Measurements from ENCODE around the gene PNMA1. TPM values are rescaled to one million over a fixed set of nuclear protein-coding genes. Genes with fewer than 3 reads are reported as not detected.
A peak's percentile ranks its signal among the peaks of the same experiment; 100 is the strongest.

Gene PNMA1
- total and polyA plus RNA-seq, 2 of the 13 experiments (the other 11 are each of a cell fraction or from before 2014, with no cell fraction given): 7.0 to 8.3 TPM

DNA sequence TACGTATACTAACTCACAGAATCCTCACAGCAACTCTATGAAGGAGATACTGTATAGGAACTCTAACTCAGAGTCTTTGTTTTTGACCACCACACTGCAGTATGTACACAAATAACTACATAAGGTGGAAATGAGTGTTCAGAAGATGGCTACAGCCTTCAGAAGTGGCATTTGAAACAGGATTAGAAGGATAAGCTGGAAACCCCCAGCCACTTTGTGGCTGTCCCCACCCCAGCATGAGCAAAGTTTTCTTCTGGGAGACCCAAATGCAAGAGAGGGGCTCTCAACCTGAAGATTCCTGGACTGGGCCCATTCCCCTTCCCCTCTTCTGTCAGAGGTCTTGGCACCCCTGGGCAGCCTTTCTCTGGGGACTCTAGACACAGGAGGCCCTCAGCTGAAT lies 43.2 kb upstream of the PNMA1 start:
- peak overlapping the region; percentile 91 for H3K4me2 ChIP-seq (ENCODE audit: low read depth, low read length)
- ATAC-seq (no peak), FAIRE-seq (no peak), DNase-seq (ENCODE audit: low spot score) (no peak)
- peak overlapping the region; percentile 74; the same call in 1 of the 2 replicates for H3K9ac ChIP-seq (ENCODE audit: insufficient read depth, low read depth, low read length)
- no peak overlapping the region for H3K27ac ChIP-seq (ENCODE audit: extremely low read length, insufficient read depth, low read length)
- H3K4me1 ChIP-seq (ENCODE audit: insufficient read depth, low read length): peaks cover 86% of the 10 kb centered on the region
- ChIA-PET CTCF (ENCODE audit: low intra/inter-chr PET ratio, low total read pairs) (interaction anchor here (1.8 kb wide), 1 partner anchor 29 kb away, joined by 8 read pairs; no protein-coding TSS in a partner anchor), POLR2A (interaction anchor here (1.7 to 5.0 kb wide), 5 partner anchors 12 to 94 kb away, joined by 4 to 115 read pairs (median 9); partner anchors contain the start of genes PNMA1 and PTGR2)
- 0 out of 4 replicates have a peak, but pooled peaks of 1 of the 2 experiments have one; percentile 7 for TF ChIP-seq POLR2A (IDR thresholded peaks at IDR 0.05; ENCODE audit: insufficient read depth in 1 of 2, low read depth in 2 of 2, low read length in 2 of 2)
- TF ChIP-seq GTF3A (CRISPR knock-in tag; conservative IDR thresholded peaks at IDR 0.05): no peak
- no peak for TF ChIP-seq MEIS2 (CRISPR knock-in tag; IDR thresholded peaks at IDR 0.05)
- no peaks in the 10 kb centered on the region; a peak in 1 of 5 replicates for H3K36me3 ChIP-seq (replicated peaks in 1 of 2; ENCODE audit: control insufficient read depth in 1 of 2, insufficient read depth in 2 of 2, low read length in 2 of 2)
- H2AFZ ChIP-seq (ENCODE audit: low read length): no peak overlapping the region
- no peaks in the 10 kb centered on the region for H3K9me3 ChIP-seq (ENCODE audit: low read length)
- in situ Hi-C loops (cut with HindIII; ENCODE audit: extremely low pct_ligation_motif_present, low pct_unique_long_range_greater_than_20kb) (loop anchor here (10.0 kb wide), 1 partner anchor 67 kb away; no protein-coding TSS in a partner anchor), intact Hi-C loops (cut with micrococcal nuclease; ENCODE audit: unreplicated experiment) (no loop called here)
- 95% methylated on average over 1 of the region's 1 CpG for WGBS (ENCODE audit: low lambda C conversion rate)
- no TSS peak for BruUV-seq (replicated peaks)
- H3K4me3 ChIP-seq (replicated peaks in 1 of 3; ENCODE audit: insufficient read depth in 1 of 3, low read depth in 2 of 3, low read length in 3 of 3): peak overlapping the region in 2 of 3 experiments; percentile 19 to 79; a peak in 3 of 6 replicates
- H3K27me3 ChIP-seq (ENCODE audit: control insufficient read depth in 1 of 2, insufficient read depth in 2 of 2, low read length in 2 of 2): no peaks in the 10 kb centered on the region
- peaks cover 32% of the 10 kb centered on the region for H4K20me1 ChIP-seq (ENCODE audit: insufficient read depth, low read length)
- H3K79me2 ChIP-seq (ENCODE audit: insufficient read depth, low read length): peaks cover 86% of the 10 kb centered on the region

DNA sequence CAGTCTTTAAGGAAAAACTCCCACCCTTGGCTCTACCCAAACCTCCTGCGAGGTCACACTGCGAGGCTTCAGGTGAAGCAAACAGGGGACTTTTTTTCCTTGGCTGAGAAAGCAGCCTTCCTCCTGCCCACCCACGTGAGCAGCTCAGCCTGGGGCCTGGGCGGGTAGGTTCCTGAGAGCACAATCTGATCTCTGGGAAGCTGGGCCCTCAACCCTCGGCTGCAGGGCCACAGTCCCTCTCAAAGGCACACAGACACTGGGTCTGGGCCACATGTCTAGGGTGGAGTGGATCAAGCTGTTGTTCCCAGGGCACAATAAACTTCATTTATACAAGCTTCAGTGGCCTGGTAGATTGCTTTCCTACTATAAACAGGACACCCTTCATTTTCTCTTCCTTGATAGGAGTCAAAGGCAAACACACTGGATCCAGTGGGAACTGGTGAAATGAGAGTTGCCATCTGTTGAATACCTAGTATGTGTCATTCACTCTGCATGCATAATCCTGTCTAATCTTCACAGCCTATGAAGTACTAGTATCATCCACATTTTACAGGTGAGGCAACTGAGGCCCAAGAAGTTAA lies 41.3 kb upstream of the PNMA1 start:
- no peak for ATAC-seq
- in situ Hi-C loops (cut with HindIII; ENCODE audit: extremely low pct_ligation_motif_present, low pct_unique_long_range_greater_than_20kb): loop anchor here (10.0 kb wide), 1 partner anchor 69 kb away; no protein-coding TSS in a partner anchor
- peaks cover 49% of the 10 kb centered on the region for H4K20me1 ChIP-seq (ENCODE audit: insufficient read depth, low read length)
- DNase-seq (ENCODE audit: low spot score): no peak
- H3K4me2 ChIP-seq (ENCODE audit: low read depth, low read length): peak overlapping the region; percentile 94
- 29% methylated on average over 2 of the region's 5 CpGs for WGBS (ENCODE audit: low lambda C conversion rate)
- H3K4me3 ChIP-seq (replicated peaks in 1 of 3; ENCODE audit: insufficient read depth in 1 of 3, low read depth in 2 of 3, low read length in 3 of 3): peak overlapping the region in 1 of 3 experiments; percentile 65; a peak in 1 of 6 replicates
- no TSS peak for BruUV-seq (replicated peaks)
- H3K4me1 ChIP-seq (ENCODE audit: insufficient read depth, low read length): peaks cover 86% of the 10 kb centered on the region
- FAIRE-seq: peak; percentile 15
- H3K27ac ChIP-seq (ENCODE audit: extremely low read length, insufficient read depth, low read length): peak overlapping the region; percentile 84
- H3K36me3 ChIP-seq (replicated peaks in 1 of 2; ENCODE audit: control insufficient read depth in 1 of 2, insufficient read depth in 2 of 2, low read length in 2 of 2): no peaks in the 10 kb centered on the region; a peak in 3 of 5 replicates
- CTCF ChIA-PET (ENCODE audit: low intra/inter-chr PET ratio, low total read pairs): no interaction called here
- POLR2A ChIA-PET: interaction anchor here (1.2 to 4.0 kb wide), 6 partner anchors 15 to 89 kb away, joined by 3 to 59 read pairs (median 14); no protein-coding TSS in a partner anchor
- peak overlapping the region; percentile 54 for H3K9ac ChIP-seq (ENCODE audit: insufficient read depth, low read depth, low read length)
- no peaks in the 10 kb centered on the region for H3K27me3 ChIP-seq (ENCODE audit: control insufficient read depth in 1 of 2, insufficient read depth in 2 of 2, low read length in 2 of 2)
- intact Hi-C loops (cut with micrococcal nuclease; ENCODE audit: unreplicated experiment): no loop called here
- no peaks in the 10 kb centered on the region for H3K9me3 ChIP-seq (ENCODE audit: low read length)
- no peak overlapping the region for H2AFZ ChIP-seq (ENCODE audit: low read length)
- peaks cover 86% of the 10 kb centered on the region for H3K79me2 ChIP-seq (ENCODE audit: insufficient read depth, low read length)
- TF ChIP-seq ZFY (CRISPR knock-in tag; IDR thresholded peaks at IDR 0.05): 0 out of 2 replicates have a peak, but pooled peaks have one; percentile 2
- 0 out of 2 replicates have a peak, but pooled peaks have one; percentile 27 for TF ChIP-seq ZSCAN21 (CRISPR knock-in tag; IDR thresholded peaks at IDR 0.05; ENCODE audit: borderline replicate concordance)
- TF ChIP-seq ZFP41 (CRISPR knock-in tag; IDR thresholded peaks at IDR 0.05; ENCODE audit: borderline replicate concordance): no peak
- TF ChIP-seq, protein P1, sequence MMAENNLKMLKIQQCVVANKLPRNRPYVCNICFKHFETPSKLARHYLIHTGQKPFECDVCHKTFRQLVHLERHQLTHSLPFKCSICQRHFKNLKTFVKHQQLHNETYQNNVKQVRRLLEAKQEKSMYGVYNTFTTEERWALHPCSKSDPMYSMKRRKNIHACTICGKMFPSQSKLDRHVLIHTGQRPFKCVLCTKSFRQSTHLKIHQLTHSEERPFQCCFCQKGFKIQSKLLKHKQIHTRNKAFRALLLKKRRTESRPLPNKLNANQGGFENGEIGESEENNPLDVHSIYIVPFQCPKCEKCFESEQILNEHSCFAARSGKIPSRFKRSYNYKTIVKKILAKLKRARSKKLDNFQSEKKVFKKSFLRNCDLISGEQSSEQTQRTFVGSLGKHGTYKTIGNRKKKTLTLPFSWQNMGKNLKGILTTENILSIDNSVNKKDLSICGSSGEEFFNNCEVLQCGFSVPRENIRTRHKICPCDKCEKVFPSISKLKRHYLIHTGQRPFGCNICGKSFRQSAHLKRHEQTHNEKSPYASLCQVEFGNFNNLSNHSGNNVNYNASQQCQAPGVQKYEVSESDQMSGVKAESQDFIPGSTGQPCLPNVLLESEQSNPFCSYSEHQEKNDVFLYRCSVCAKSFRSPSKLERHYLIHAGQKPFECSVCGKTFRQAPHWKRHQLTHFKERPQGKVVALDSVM (CRISPR knock-in tag; IDR thresholded peaks at IDR 0.05): no peak
- TF ChIP-seq, protein P2, sequence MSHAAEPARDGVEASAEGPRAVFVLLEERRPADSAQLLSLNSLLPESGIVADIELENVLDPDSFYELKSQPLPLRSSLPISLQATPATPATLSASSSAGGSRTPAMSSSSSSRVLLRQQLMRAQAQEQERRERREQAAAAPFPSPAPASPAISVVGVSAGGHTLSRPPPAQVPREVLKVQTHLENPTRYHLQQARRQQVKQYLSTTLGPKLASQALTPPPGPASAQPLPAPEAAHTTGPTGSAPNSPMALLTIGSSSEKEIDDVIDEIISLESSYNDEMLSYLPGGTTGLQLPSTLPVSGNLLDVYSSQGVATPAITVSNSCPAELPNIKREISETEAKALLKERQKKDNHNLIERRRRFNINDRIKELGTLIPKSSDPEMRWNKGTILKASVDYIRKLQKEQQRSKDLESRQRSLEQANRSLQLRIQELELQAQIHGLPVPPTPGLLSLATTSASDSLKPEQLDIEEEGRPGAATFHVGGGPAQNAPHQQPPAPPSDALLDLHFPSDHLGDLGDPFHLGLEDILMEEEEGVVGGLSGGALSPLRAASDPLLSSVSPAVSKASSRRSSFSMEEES (CRISPR knock-in tag; IDR thresholded peaks at IDR 0.05): 0 out of 2 replicates have a peak, but pooled peaks have one; percentile 1
- TF ChIP-seq, protein P3, sequence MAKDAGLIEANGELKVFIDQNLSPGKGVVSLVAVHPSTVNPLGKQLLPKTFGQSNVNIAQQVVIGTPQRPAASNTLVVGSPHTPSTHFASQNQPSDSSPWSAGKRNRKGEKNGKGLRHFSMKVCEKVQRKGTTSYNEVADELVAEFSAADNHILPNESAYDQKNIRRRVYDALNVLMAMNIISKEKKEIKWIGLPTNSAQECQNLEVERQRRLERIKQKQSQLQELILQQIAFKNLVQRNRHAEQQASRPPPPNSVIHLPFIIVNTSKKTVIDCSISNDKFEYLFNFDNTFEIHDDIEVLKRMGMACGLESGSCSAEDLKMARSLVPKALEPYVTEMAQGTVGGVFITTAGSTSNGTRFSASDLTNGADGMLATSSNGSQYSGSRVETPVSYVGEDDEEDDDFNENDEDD (CRISPR knock-in tag; IDR thresholded peaks at IDR 0.05; ENCODE audit: borderline replicate concordance): peak; percentile 34; the same call in 1 of the 2 replicates
- no peak for TF ChIP-seq IKZF1 (IDR thresholded peaks at IDR 0.05)
- TF ChIP-seq, protein P4, sequence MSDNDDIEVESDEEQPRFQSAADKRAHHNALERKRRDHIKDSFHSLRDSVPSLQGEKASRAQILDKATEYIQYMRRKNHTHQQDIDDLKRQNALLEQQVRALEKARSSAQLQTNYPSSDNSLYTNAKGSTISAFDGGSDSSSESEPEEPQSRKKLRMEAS (IDR thresholded peaks at IDR 0.05): peak; percentile 16; the same call in 1 of the 2 replicates
- TF ChIP-seq MAFG (CRISPR knock-in tag; IDR thresholded peaks at IDR 0.05): no peak

All from HepG2 (cell line).